Daoy (cell line): ENCODE measurements around the gene DNAH1. TPM values are rescaled to one million over a fixed set of nuclear protein-coding genes. Genes with fewer than 3 reads are reported as not detected.

Experiments used
- DNase-seq: peaks from one replicate; pipeline ENCODE4 v3.0.0-alpha.2; 2015; ENCODE audit warnings: low read depth
- total RNA-seq: library from RNA; depleted of rRNA; stranded (reverse); fragments of >200 nt; shearing (Covaris generic); gene quantifications from 2 replicates; pipeline ENCODE4 v1.2.3, GENCODE V29; 2014

DNAH1 gene
- total RNA-seq, 1 experiment from 2014 or later: 0.74 TPM

- DNase-seq: no peak
Observed at GRCh38 chr3:52290596-52291507, 25.3 kb upstream of the DNAH1 start.

- DNase-seq: no peak
Observed at GRCh38 chr3:52291508-52292181, 24.5 kb upstream of the DNAH1 start.

- DNase-seq: no peak
Observed at GRCh38 chr3:52292247-52293065, 23.7 kb upstream of the DNAH1 start.

- DNase-seq: no peak
Observed at GRCh38 chr3:52293491-52294319, 22.4 kb upstream of the DNAH1 start.

GRCh38 chr3:52294320-52295150 is 21.6 kb upstream of the DNAH1 start:
- DNase-seq: no peak

- DNase-seq: no peak
Observed at GRCh38 chr3:52295671-52296208, 20.4 kb upstream of the DNAH1 start.

- no peak for DNase-seq
Observed at GRCh38 chr3:52297242-52298148, 18.6 kb upstream of the DNAH1 start.

GRCh38 chr3:52298149-52299098 is 17.7 kb upstream of the DNAH1 start:
- DNase-seq: no peak

GRCh38 chr3:52299247-52299878 is 16.8 kb upstream of the DNAH1 start:
- DNase-seq: no peak

GRCh38 chr3:52299879-52300611 is 16.1 kb upstream of the DNAH1 start:
- peak; percentile 57 for DNase-seq

- DNase-seq: no peak
Observed at GRCh38 chr3:52302426-52303145, 13.5 kb upstream of the DNAH1 start.

GRCh38 chr3:52303811-52304210 is 12.3 kb upstream of the DNAH1 start:
- no peak for DNase-seq

GRCh38 chr3:52305926-52306325 is 10.2 kb upstream of the DNAH1 start:
- no peak for DNase-seq

GRCh38 chr3:52306978-52307377 is 9.1 kb upstream of the DNAH1 start:
- DNase-seq: no peak

- no peak for DNase-seq
Observed at GRCh38 chr3:52308308-52308707, 7.8 kb upstream of the DNAH1 start.
